Spleen (tissue), 7 donors: ENCODE measurements around the gene C9.

Experiments used
- CTCF ChIP-seq, 11 experiments: fragments of 200-600 bp in 7 of 11; fragments of 450-650 bp in 4 of 11; sonication (generic) in 4 of 11; IDR thresholded peaks in 8 of 11; conservative IDR thresholded peaks in 3 of 11; 1 replicate in 7 of 11; 2 replicates in 4 of 11; pipeline versions ENCODE4 v1.4.0 to v1.8.0; 2016 to 2021; ENCODE audit warnings: antibody characterized with exemption in 11 of 11, inconsistent platforms in 4 of 11, mild to moderate bottlenecking in 1 of 11
- POLR2AphosphoS5 ChIP-seq, 3 donors: sonication (generic); formaldehyde crosslinking; IDR thresholded peaks; one replicate each; pipeline ENCODE4 v1.5.1; 2017; ENCODE audit warnings: antibody characterized with exemption in 3 of 3
- donor health status: DM: no; HTN: no; CAD: no; lungs with moderate emphysema.
- donor health status: DM: no; HTN: no; CAD: no.
- donor health status: DM: no; HTN: no; CAD: no.

DNA sequence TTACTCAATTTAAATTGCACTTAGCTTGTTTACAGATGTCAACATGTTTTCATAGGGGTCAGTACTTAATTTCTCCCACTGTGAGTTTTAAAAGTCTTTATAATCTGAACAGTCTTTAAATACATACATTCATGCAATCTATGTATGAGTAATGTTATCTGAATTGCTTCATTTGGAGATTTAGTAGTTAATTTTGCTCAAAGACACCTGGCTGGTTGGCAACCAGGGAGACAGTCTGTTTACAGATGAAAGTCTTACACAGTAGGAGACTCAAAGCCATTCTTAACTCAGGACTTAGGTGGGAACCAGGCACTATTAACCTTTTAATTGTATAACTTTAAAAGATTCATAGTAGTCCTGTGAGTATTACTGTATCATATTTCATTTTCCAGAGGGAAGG, 31.2 kb upstream of the C9 start:
- no peak for TF ChIP-seq CTCF (IDR thresholded peaks at IDR 0.05 in 8 of 11, conservative IDR thresholded peaks at IDR 0.05 in 3 of 11)
- no peak for TF ChIP-seq POLR2AphosphoS5 (IDR thresholded peaks at IDR 0.05)
